ENCODE measurements around the gene COPS7A. TPM values are rescaled to one million over a fixed set of nuclear protein-coding genes. Genes with fewer than 3 reads are reported as not detected.

The COPS7A gene
- polyA plus RNA-seq, 3 donors: 70.1 to 77.1 (median 72.3) TPM

DNA sequence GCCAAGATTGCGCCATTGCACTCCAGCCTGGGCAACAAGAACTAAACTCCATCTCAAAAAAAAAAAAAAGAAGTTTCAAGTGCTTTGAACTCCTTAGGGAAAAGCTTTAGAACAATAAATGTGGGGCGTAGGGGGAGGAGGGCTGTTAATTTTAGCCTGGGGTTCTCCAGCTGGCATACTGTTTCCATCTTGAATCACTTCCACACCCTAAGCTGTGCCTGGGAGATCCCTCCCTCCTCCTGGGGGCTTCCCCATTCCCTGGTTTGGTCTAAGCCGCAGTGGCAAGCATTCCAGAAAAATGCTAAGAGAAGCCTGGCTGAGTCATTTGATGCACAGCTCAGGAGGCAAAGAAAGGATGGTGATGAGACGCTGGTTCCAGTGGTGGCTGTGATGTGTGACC, 32.4 kb upstream of the COPS7A start:
- H3K9ac ChIP-seq (ENCODE audit: insufficient read depth, low read length, poor library complexity, severe bottlenecking): no peak overlapping the region
- Mint-ChIP-seq H3K27me3 (ENCODE audit: low read depth in 3 of 3) (peaks cover 7 to 16% (median 11%) of the 10 kb centered on the region in 3 donors), H3K4me1 (peaks cover 52% of the 10 kb centered on the region), H3K36me3 (peaks cover 7 to 14% of the 10 kb centered on the region in 2 donors), H3K9me3 (no peaks in the 10 kb centered on the region), H3K27ac (no peak overlapping the region), H3K4me3 (no peak overlapping the region)
- peaks cover 0 to 3% of the 10 kb centered on the region in 2 donors for H3K36me3 ChIP-seq (replicated peaks in 1 of 2; ENCODE audit: control insufficient read depth in 1 of 2, insufficient read depth in 2 of 2, low read length in 2 of 2)
- peaks cover 44% of the 10 kb centered on the region for H3K79me2 ChIP-seq (ENCODE audit: insufficient read depth, low read length)
- no peak for TF ChIP-seq CTCF (IDR thresholded peaks at IDR 0.05)
- no peak overlapping the region for H3K4me2 ChIP-seq (replicated peaks; ENCODE audit: extremely low read depth, low read length, poor library complexity, severe bottlenecking)
- no peaks in the 10 kb centered on the region for H3K27me3 ChIP-seq (ENCODE audit: control insufficient read depth in 2 of 2, insufficient read depth in 2 of 2, low read length in 2 of 2)
- intact Hi-C loops (cut with micrococcal nuclease): loop anchor here in 1 of 2 donors (10.0 kb wide), 1 partner anchor 47 kb away; the partner anchor contains the start of gene ACRBP
- no peak overlapping the region for H3K4me3 ChIP-seq (replicated peaks in 1 of 3; ENCODE audit: low read depth in 2 of 3, low read length in 3 of 3)
- DNase-seq: no peak
- H3K4me1 ChIP-seq (ENCODE audit: control insufficient read depth in 1 of 2, insufficient read depth in 2 of 2, low read length in 2 of 2): peaks cover 36 to 41% of the 10 kb centered on the region in 2 donors
- H3K9me3 ChIP-seq (replicated peaks in 1 of 2; ENCODE audit: control insufficient read depth in 1 of 2, insufficient read depth in 1 of 2, low read length in 2 of 2): no peaks in the 10 kb centered on the region
- 86% methylated on average over 2 of the region's 4 CpGs for WGBS (ENCODE audit: insufficient coverage)
- H4K20me1 ChIP-seq (ENCODE audit: insufficient read depth, low read length): no peaks in the 10 kb centered on the region
- no peak overlapping the region for H2AFZ ChIP-seq (ENCODE audit: insufficient read depth, low read depth, low read length, poor library complexity, severe bottlenecking)
- no peak overlapping the region for H3K27ac ChIP-seq (ENCODE audit: low read depth in 1 of 2, low read length in 2 of 2)

DNA sequence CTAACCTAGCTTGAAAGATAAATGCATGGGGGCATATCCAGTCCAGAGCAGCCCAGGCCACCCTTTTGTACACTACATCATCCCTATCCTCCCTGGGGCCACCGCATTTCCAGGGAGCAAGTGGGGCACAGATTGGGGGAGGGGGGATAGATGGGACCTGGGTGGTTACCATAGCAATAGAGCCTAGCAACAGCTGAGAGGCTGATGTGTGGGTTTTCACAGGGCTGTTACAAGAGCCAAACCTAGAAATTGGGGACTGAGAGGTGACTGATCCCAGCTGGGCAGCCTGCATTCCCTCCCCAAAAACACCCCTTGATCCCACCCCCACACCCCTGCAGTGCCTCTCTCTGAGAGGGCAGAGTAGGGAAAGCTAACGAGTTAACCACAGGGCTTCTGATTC, 31.0 kb upstream of the COPS7A start:
- H3K36me3 Mint-ChIP-seq: peaks cover 0 to 5% of the 10 kb centered on the region in 2 donors
- Histone ChIP-seq H3K79me2 (ENCODE audit: insufficient read depth, low read length) (peaks cover 30% of the 10 kb centered on the region), H3K27ac (ENCODE audit: low read depth in 1 of 2, low read length in 2 of 2) (no peak overlapping the region), H3K36me3 (replicated peaks in 1 of 2; ENCODE audit: control insufficient read depth in 1 of 2, insufficient read depth in 2 of 2, low read length in 2 of 2) (no peaks in the 10 kb centered on the region), H3K4me1 (ENCODE audit: control insufficient read depth in 1 of 2, insufficient read depth in 2 of 2, low read length in 2 of 2) (peaks cover 28 to 33% of the 10 kb centered on the region in 2 donors), H3K9ac (ENCODE audit: insufficient read depth, low read length, poor library complexity, severe bottlenecking) (no peak overlapping the region), H2AFZ (ENCODE audit: insufficient read depth, low read depth, low read length, poor library complexity, severe bottlenecking) (no peak overlapping the region), H3K4me2 (replicated peaks; ENCODE audit: extremely low read depth, low read length, poor library complexity, severe bottlenecking) (no peak overlapping the region), H3K27me3 (ENCODE audit: control insufficient read depth in 2 of 2, insufficient read depth in 2 of 2, low read length in 2 of 2) (peaks cover 2 to 6% of the 10 kb centered on the region in 2 donors), H4K20me1 (ENCODE audit: insufficient read depth, low read length) (no peaks in the 10 kb centered on the region), H3K9me3 (replicated peaks in 1 of 2; ENCODE audit: control insufficient read depth in 1 of 2, insufficient read depth in 1 of 2, low read length in 2 of 2) (no peaks in the 10 kb centered on the region), H3K4me3 (replicated peaks in 1 of 3; ENCODE audit: low read depth in 2 of 3, low read length in 3 of 3) (no peak overlapping the region)
- DNase-seq: no peak
- no CpG with 5 or more reads among the region's 2 CpGs for WGBS (ENCODE audit: insufficient coverage)
- H3K27me3 Mint-ChIP-seq (ENCODE audit: low read depth in 3 of 3): peaks cover 18 to 29% (median 19%) of the 10 kb centered on the region in 3 donors
- no peak overlapping the region for H3K27ac Mint-ChIP-seq
- H3K4me3 Mint-ChIP-seq: no peak overlapping the region
- no peaks in the 10 kb centered on the region for H3K9me3 Mint-ChIP-seq
- TF ChIP-seq CTCF (IDR thresholded peaks at IDR 0.05): no peak
- H3K4me1 Mint-ChIP-seq: peaks cover 46% of the 10 kb centered on the region
- intact Hi-C loops (cut with micrococcal nuclease): loop anchor here in 1 of 2 donors (10.0 kb wide), 1 partner anchor 48 kb away; the partner anchor contains the start of gene ACRBP

Measured in CD14-positive monocyte (primary cell).